GM23338 (cell line): ENCODE results near the gene PTPRC. TPM values are rescaled to one million over a fixed set of nuclear protein-coding genes. Genes with fewer than 3 reads are reported as not detected.

Source experiments
- ATAC-seq: fragments of 200-7000 bp; cut with Tn5 transposase; 3 replicates; pipeline ENCODE4 v1.9.1; 2020
- DNase-seq: peaks from one replicate; pipeline ENCODE4 v3.0.0-alpha.2; 2015; ENCODE audit warnings: low spot score
- H2AFZ ChIP-seq: fragments of 200-600 bp; sonication (generic); 2 replicates; pipeline ENCODE4 v1.8.0; 2016; ENCODE audit warnings: antibody characterized with exemption, mild to moderate bottlenecking, moderate library complexity
- H3F3A ChIP-seq: fragments of 200-600 bp; sonication (generic); replicated peaks from 2 replicates; pipeline ENCODE4 v1.8.0; 2017; ENCODE audit warnings: antibody characterized with exemption, mixed run types, low read depth
- H3K27ac ChIP-seq: fragments of 200-600 bp; sonication (generic); 2 replicates; pipeline ENCODE4 v1.6.1; 2016; ENCODE audit warnings: low read depth
- H3K27me3 ChIP-seq: fragments of 200-600 bp; sonication (generic); 2 replicates; pipeline ENCODE4 v1.8.0; 2016; ENCODE audit warnings: mild to moderate bottlenecking, mixed run types, moderate library complexity; ENCODE audit not compliant: insufficient read depth
- H3K36me3 ChIP-seq: fragments of 200-600 bp; sonication (generic); 2 replicates; pipeline ENCODE4 v1.8.0; 2016; ENCODE audit warnings: mild to moderate bottlenecking; ENCODE audit not compliant: insufficient read depth
- H3K4me1 ChIP-seq: fragments of 200-600 bp; sonication (generic); 2 replicates; pipeline ENCODE4 v1.8.0; 2016; ENCODE audit warnings: mild to moderate bottlenecking, moderate library complexity; ENCODE audit not compliant: insufficient read depth
- H3K4me2 ChIP-seq: fragments of 200-600 bp; sonication (generic); 2 replicates; pipeline ENCODE4 v1.7.1; 2017; ENCODE audit warnings: mixed run types
- H3K4me3 ChIP-seq: fragments of 200-600 bp; sonication (generic); 2 replicates; pipeline ENCODE4 v1.6.1; 2016; ENCODE audit warnings: mixed run types
- H3K79me2 ChIP-seq: fragments of 200-600 bp; sonication (generic); replicated peaks from 2 replicates; pipeline ENCODE4 v1.8.0; 2017; ENCODE audit warnings: mild to moderate bottlenecking; ENCODE audit not compliant: insufficient read depth
- H3K9me2 ChIP-seq: fragments of 200-600 bp; sonication (generic); 2 replicates; pipeline ENCODE4 v1.8.0; 2017; ENCODE audit not compliant: insufficient read depth
- H4K20me1 ChIP-seq: fragments of 200-600 bp; sonication (generic); replicated peaks from 2 replicates; pipeline ENCODE4 v1.8.0; 2017; ENCODE audit warnings: mild to moderate bottlenecking; ENCODE audit not compliant: insufficient read depth
- H3K27ac Mint-ChIP-seq: 2 replicates; pipeline ENCODE4 v1.8.0; 2020; ENCODE audit warnings: inconsistent platforms, mild to moderate bottlenecking, moderate library complexity, mixed read lengths
- H3K27me3 Mint-ChIP-seq: 3 replicates; pipeline ENCODE4 v1.8.0; 2022; ENCODE audit warnings: low read depth, mild to moderate bottlenecking, moderate library complexity, mixed read lengths, inconsistent platforms; ENCODE audit not compliant: insufficient read depth, poor library complexity
- H3K36me3 Mint-ChIP-seq: 3 replicates; pipeline ENCODE4 v1.8.0; 2021; ENCODE audit warnings: low read depth, mild to moderate bottlenecking, inconsistent platforms, moderate library complexity, mixed read lengths
- H3K4me1 Mint-ChIP-seq: 3 replicates; pipeline ENCODE4 v1.8.0; 2020; ENCODE audit warnings: mild to moderate bottlenecking, inconsistent platforms, mixed read lengths
- H3K4me3 Mint-ChIP-seq: 3 replicates; pipeline ENCODE4 v1.8.0; 2021; ENCODE audit warnings: moderate library complexity, mild to moderate bottlenecking, inconsistent platforms, mixed read lengths
- H3K9me3 Mint-ChIP-seq: 3 replicates; pipeline ENCODE4 v1.8.0; 2020; ENCODE audit warnings: moderate library complexity, mild to moderate bottlenecking, inconsistent platforms, mixed read lengths
- CREB1 ChIP-seq: fragments of 250-450 bp; sonication (Bioruptor Pico); IDR thresholded peaks from 2 replicates; pipeline ENCODE4 v1.5.0; 2020; ENCODE audit warnings: low read depth, mild to moderate bottlenecking, moderate library complexity
- CTCF ChIP-seq, 2 experiments: fragments of 200-600 bp in 1 of 2; sonication (generic) in 1 of 2; conservative IDR thresholded peaks; 2 replicates each; pipeline versions ENCODE4 v1.5.1 to v1.6.1; 2016 to 2017; ENCODE audit warnings: antibody characterized with exemption in 2 of 2, low read depth in 2 of 2, mild to moderate bottlenecking in 2 of 2, moderate library complexity in 1 of 2
- ETS1 ChIP-seq: IDR thresholded peaks from 2 replicates; pipeline ENCODE4 v1.6.1; 2016; ENCODE audit warnings: antibody characterized with exemption
- EZH2phosphoT487 ChIP-seq: fragments of 200-600 bp; sonication (generic); IDR thresholded peaks from one replicate; pipeline ENCODE4 v1.8.1; 2018; ENCODE audit warnings: antibody characterized with exemption; ENCODE audit not compliant: unreplicated experiment
- REST ChIP-seq: IDR thresholded peaks from one replicate; pipeline ENCODE4 v1.6.1; 2018; ENCODE audit warnings: antibody characterized with exemption; ENCODE audit not compliant: unreplicated experiment
- STAT1 ChIP-seq: IDR thresholded peaks from one replicate; pipeline ENCODE4 v1.6.1; 2016; ENCODE audit warnings: antibody characterized with exemption; ENCODE audit not compliant: unreplicated experiment
- ZNF114 ChIP-seq: fragments of 250-450 bp; sonication (Bioruptor Pico); IDR thresholded peaks from 2 replicates; pipeline ENCODE4 v1.5.0; 2020; ENCODE audit warnings: mild to moderate bottlenecking, moderate library complexity
- ZNF331 ChIP-seq: fragments of 250-450 bp; sonication (Bioruptor Pico); IDR thresholded peaks from 2 replicates; pipeline ENCODE4 v1.5.0; 2020; ENCODE audit warnings: low read depth, mild to moderate bottlenecking, moderate library complexity
- polyA plus RNA-seq: library from polyadenylated mRNA; unstranded; fragments of >200 nt; fragmentation: Nextera tagmentation; extraction: Ambion mirVana; gene quantifications from 2 replicates; pipeline ENCODE4 v1.2.1, GENCODE V29; 2016
- total RNA-seq: library from RNA; depleted of rRNA; stranded (reverse); fragments of >200 nt; shearing (Covaris generic); gene quantifications from 2 replicates; pipeline ENCODE4 v1.2.3, GENCODE V29; 2014

The PTPRC gene
- total and polyA plus RNA-seq, 2 experiments from 2014 or later, result 0.10 to 0.52 TPM

- TF ChIP-seq REST (no peak), ZNF331 (CRISPR knock-in tag) (no peak), ETS1 (no peak), CTCF (conservative IDR thresholded peaks at IDR 0.05; ENCODE audit: low read depth in 2 of 2) (no peak), STAT1 (no peak), ZNF114 (CRISPR knock-in tag) (no peak)
Observed at GRCh38 chr1:198627436-198628066, 11.3 kb upstream of the PTPRC start (continued).

- 0 out of 2 replicates have a peak, but pooled peaks cover 3% of the 10 kb centered on the region for H3K9me2 ChIP-seq
- TF ChIP-seq ZNF114 (CRISPR knock-in tag) (no peak), REST (no peak), CREB1 (CRISPR knock-in tag) (no peak), STAT1 (no peak), EZH2phosphoT487 (no peak)
- ATAC-seq (no peak), DNase-seq (no peak)
- Mint-ChIP-seq H3K27ac (peak overlapping the region; percentile 5; the same call in 1 of the 2 replicates), H3K4me3 (no peak overlapping the region), H3K36me3 (no peaks in the 10 kb centered on the region), H3K4me1 (no peaks in the 10 kb centered on the region), H3K27me3 (peaks cover 4% of the 10 kb centered on the region), H3K9me3 (no peaks in the 10 kb centered on the region)
- H3K4me3 ChIP-seq, result no peak overlapping the region
- no peaks in the 10 kb centered on the region for H3F3A ChIP-seq
- H4K20me1 ChIP-seq, result no peaks in the 10 kb centered on the region
- H2AFZ ChIP-seq, result no peak overlapping the region
- H3K4me2 ChIP-seq, result no peak overlapping the region
- no peak overlapping the region for H3K27ac ChIP-seq
- H3K27me3 ChIP-seq, result no peaks in the 10 kb centered on the region
- no peaks in the 10 kb centered on the region for H3K36me3 ChIP-seq
- no peaks in the 10 kb centered on the region for H3K79me2 ChIP-seq
- no peaks in the 10 kb centered on the region for H3K4me1 ChIP-seq
Observed at GRCh38 chr1:198628067-198628455, 10.8 kb upstream of the PTPRC start.
